H54 (cell line): ENCODE results near the gene DRC3.
"Not testable (repeated sequence)": the region's sequence is repeated elsewhere in the genome, so short reads cannot be mapped to it uniquely, and the experiment has no call there.

Source experiments
- DNase-seq: peaks from one replicate; pipeline ENCODE4 v3.0.0; 2011; ENCODE audit warnings: low spot score, mixed read lengths; ENCODE audit not compliant: insufficient read length
- FAIRE-seq: peaks from 3 replicates; lab custom pipeline; 2011; peaks lifted over from hg19 to GRCh38; lab: Jason Lieb, UNC
- POLR2A ChIP-seq: IDR thresholded peaks from 2 replicates; pipeline ENCODE4 v1.6.1; 2011; ENCODE audit warnings: low read depth, mild to moderate bottlenecking, low read length

Gene DRC3

GRCh38 chr17:17947309-17947708 lies 25.4 kb upstream of the DRC3 start:
- FAIRE-seq, result no peak
- no peak for DNase-seq
- no peak for TF ChIP-seq POLR2A

DNA sequence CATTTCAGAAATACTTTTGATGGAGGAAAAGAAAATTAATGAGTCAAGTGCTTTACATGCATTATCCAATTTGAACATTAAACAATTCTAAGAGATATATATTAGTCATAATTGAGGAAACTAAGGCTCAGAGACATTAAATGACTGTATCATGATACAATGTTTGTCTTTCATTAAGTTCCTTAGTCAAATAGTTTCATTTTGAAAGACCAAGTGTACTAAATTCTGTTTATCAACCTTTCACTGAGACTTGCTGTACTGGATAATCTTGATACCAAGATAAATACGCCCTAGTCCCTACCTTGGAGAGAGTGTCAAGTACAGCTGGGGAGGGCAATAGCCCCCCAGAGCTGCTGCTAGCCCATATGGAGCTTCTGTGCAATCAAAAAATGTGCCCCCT lies 24.7 kb upstream of the DRC3 start:
- TF ChIP-seq POLR2A, result no peak
- FAIRE-seq, result no peak

GRCh38 chr17:17950347-17950746 lies 22.3 kb upstream of the DRC3 start:
- TF ChIP-seq POLR2A, result no peak
- no peak for FAIRE-seq
- DNase-seq, result no peak

More for the DNA sequence above, 24.7 kb upstream of the DRC3 start:
- DNase-seq, result no peak

- FAIRE-seq, result no peak
- DNase-seq, result no peak
- no peak for TF ChIP-seq POLR2A
Measured at GRCh38 chr17:17950806-17951205, 21.9 kb upstream of the DRC3 start.

DNA sequence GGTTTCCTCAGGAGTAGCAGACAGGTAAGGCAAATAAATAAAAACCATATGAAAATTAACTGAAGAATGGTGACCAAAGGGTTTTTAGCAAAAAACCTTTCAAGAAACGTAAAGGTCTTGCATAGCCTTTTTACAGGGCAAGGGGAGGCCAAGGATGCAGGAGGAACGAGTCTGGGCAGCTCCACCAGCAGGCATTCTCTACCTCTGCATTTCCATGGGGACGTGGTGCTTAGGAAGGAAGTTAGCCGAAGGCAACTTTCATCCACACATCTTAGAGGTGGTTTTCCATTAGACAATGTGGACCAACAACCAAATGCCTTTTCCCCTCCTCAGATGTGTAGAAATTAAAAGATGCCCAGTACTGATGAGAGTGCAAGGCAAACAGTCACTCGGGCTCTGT lies 21.1 kb upstream of the DRC3 start:
- no peak for TF ChIP-seq POLR2A
- no peak for FAIRE-seq
- DNase-seq, result no peak

DNA sequence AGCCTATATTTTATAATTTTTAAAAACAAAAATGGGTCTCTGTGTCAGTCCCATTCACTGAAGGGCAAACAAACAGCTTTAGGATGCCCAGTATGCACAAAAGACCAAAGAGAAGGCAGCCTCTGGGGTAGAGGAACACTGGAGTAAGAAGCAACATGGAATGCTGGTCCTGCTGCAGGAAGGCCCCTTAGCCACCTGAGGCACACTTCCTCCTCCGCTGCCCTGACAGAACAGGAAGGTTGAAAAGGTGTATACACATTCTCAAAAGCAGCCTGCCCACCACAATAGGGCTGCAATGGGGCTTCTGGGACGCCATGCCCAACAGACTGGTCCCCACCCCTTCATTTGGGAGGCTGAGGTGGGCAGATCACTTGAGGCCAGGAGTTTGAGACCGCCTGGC lies 20.0 kb upstream of the DRC3 start:
- no peak for DNase-seq
- no peak for FAIRE-seq
- no peak for TF ChIP-seq POLR2A

GRCh38 chr17:17954079-17954478 lies 18.6 kb upstream of the DRC3 start:
- FAIRE-seq (no peak), DNase-seq (no peak)
- no peak for TF ChIP-seq POLR2A

- not testable (repeated sequence) for DNase-seq, FAIRE-seq
Measured at GRCh38 chr17:17955790-17956341, 16.8 kb upstream of the DRC3 start.

DNA sequence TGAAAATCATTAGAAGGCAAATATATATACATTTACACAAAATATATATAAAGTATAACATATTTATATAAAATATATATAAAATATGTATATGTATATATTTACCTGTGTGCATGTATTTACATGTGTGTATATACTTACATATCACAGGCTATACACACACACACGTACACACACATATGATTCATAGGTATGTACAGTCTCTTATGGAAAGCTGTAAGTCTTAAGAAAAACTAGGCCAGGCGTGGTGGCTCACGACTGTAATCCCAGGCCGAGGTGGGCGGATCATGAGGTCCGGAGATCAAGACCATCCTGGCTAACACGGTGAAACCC lies 15.1 kb upstream of the DRC3 start:
- FAIRE-seq (no peak), DNase-seq (no peak)
- TF ChIP-seq POLR2A, result no peak

GRCh38 chr17:17958982-17959381 lies 13.7 kb upstream of the DRC3 start:
- FAIRE-seq, result no peak
- no peak for TF ChIP-seq POLR2A
- no peak for DNase-seq

DNA sequence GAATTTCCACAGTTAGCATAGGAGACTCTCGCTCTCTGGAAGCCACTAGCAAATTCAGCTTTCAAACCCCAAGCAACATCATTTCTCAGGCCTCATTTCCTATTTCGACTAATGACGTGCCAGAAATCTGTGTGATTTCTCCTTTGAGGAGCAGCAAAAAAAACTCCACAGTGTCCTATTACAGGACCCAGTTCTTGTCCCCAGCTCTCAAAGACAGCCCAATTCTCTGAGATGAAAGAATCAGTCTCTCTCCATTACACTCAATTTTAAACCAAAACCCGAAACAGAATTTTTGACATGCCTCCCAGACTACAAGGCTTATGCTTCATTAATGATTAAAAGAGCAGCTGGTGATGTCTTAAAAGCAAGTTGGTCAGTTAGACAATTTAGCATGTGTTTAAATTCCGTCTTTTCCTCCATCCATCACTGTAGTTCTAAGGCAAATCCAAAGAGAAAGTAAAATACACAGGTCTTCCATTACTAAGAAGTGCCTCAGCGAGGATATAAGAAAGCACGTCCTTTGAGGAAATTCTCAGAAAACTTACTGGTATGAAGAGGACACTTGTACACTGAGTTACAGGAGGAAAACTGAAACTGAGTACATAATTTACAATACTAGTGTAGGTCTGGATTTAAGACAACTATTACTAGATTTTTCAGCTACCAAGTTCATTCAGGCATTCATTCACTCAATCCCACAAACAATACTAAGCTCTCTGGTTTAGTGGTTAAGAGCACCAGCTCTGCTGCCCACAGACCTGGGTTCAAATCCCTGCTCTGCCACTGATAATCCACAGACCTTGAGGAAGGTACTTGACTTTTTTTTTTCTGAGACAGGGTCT lies 12.9 kb upstream of the DRC3 start:
- FAIRE-seq (no peak), DNase-seq (no peak)
- TF ChIP-seq POLR2A, result no peak

DNA sequence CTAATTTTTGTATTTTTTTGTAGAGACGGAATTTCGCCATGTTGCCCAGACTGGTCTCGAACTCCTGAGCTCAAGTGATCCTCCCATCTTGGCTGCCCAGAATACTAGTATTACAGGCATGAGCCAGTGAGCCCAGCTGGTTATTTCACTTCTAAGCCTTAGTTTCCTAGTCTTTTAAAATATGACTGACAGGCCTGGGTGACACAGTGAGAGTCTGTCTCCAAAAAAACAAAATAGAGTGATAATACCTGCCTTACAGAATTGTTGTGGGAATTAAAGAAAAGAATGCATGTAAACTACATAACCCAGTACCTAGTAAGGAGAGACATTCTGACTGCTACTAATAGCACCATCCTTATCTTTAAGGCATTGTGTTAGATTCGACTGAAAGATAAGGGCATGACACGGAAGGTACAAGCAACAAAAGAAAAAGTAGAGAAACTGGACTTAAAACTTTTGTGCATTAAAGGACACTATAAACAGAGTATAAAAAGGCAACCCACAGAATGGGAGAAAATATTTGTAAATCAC lies 12.1 kb upstream of the DRC3 start:
- DNase-seq (no peak), FAIRE-seq (no peak)
- TF ChIP-seq POLR2A, result no peak

- no peak for TF ChIP-seq POLR2A
- FAIRE-seq (no peak), DNase-seq (no peak)
Measured at GRCh38 chr17:17963066-17963465, 9.6 kb upstream of the DRC3 start.

DNA sequence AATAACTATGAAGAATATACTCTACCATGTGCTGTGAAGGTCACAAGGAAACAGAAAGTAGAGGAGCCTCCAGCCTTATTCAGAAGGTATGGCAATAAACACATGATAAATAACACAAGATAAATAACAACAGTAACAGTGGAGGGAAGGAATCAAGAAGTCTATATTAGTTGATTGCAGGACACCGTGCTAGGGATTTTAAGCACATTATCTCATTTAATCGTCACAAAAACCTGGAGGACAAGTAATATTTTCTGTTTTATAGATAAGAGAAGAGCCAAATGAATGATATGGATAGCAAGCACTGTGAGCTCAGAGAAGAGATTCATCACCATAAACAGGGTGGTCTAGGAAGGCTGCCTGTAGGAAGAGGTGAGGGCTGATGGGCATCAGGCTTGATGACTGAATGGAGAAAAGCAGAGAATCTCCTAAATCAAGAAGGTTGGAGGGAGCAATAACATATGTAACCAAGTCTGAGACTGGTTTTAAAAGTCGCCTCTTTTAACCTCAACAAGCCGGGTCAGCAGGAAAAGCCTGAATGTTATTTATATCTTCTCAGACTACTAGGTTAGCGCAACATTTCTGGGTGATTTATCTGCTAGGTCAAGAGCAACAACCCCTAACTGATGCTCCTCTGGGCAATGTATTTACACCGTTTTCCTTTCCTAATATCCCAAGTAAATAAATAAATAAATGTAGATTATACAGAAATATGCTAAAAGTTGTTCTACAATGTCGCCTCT lies 8.8 kb upstream of the DRC3 start:
- DNase-seq (no peak), FAIRE-seq (no peak)
- TF ChIP-seq POLR2A, result no peak

DNA sequence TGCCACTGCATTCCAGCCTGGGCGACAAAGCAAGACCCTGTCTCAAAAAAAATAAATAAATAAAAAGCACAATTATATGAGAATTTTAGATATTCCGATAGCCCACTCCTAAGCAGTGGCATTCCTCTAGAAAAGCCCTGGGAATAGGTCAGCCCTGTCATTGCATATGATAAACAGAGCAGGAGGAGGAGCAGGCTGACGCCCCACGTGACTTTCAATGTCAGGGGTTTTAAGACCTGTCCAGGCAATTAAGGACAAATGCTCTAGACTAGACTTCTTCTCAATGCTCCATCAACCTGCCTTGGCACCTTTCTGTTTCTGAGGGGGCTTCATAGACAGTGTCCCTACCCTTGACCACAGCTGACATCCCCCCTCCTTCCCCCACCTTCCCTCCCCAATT lies 8.0 kb upstream of the DRC3 start:
- no peak for TF ChIP-seq POLR2A
- DNase-seq (no peak), FAIRE-seq (no peak)
